HepG2 (cell line): ENCODE data around the gene NPC1. TPM values are rescaled to one million over a fixed set of nuclear protein-coding genes. Genes with fewer than 3 reads are reported as not detected.

Source experiments
- MED1 ChIP-seq: sonication (generic); formaldehyde crosslinking; IDR thresholded peaks from 2 replicates; pipeline ENCODE4 v1.4.0; 2020; ENCODE audit warnings: missing genetic modification reagents
- PATZ1 ChIP-seq: sonication (generic); formaldehyde crosslinking; IDR thresholded peaks from 2 replicates; pipeline ENCODE4 v1.4.0; 2020; ENCODE audit warnings: missing genetic modification reagents
- POLR2A ChIP-seq, 2 experiments: IDR thresholded peaks; 2 replicates each; pipeline ENCODE4 v1.6.1; 2011; ENCODE audit warnings: low read depth in 2 of 2, low read length in 2 of 2, mild to moderate bottlenecking in 1 of 2, moderate library complexity in 1 of 2; ENCODE audit not compliant: insufficient read depth in 1 of 2
- RBFOX2 ChIP-seq: fragments of 200-400 bp; formaldehyde crosslinking; IDR thresholded peaks from 2 replicates; pipeline ENCODE4 v1.6.1; 2017; ENCODE audit warnings: low read depth, mild to moderate bottlenecking, low read length
- YEATS4 ChIP-seq: sonication (generic); formaldehyde crosslinking; IDR thresholded peaks from 2 replicates; pipeline ENCODE4 v1.4.0; 2020; ENCODE audit warnings: missing genetic modification reagents, borderline replicate concordance
- ZNF264 ChIP-seq: sonication (generic); formaldehyde crosslinking; IDR thresholded peaks from 2 replicates; pipeline ENCODE4 v1.4.0; 2020; ENCODE audit warnings: missing genetic modification reagents
- ZNF292 ChIP-seq: sonication (generic); formaldehyde crosslinking; IDR thresholded peaks from 2 replicates; pipeline ENCODE4 v1.8.1; 2022; ENCODE audit warnings: mild to moderate bottlenecking, low read depth, missing genetic modification reagents, borderline replicate concordance
- ZNF383 ChIP-seq: sonication (generic); formaldehyde crosslinking; IDR thresholded peaks from 2 replicates; pipeline ENCODE4 v1.4.0; 2020; ENCODE audit warnings: missing genetic modification reagents, mild to moderate bottlenecking, borderline replicate concordance
- ZNF644 ChIP-seq: IDR thresholded peaks from 2 replicates; pipeline ENCODE4 v1.6.1; 2016; ENCODE audit warnings: low read depth
- ZNF781 ChIP-seq: sonication (generic); formaldehyde crosslinking; IDR thresholded peaks from 2 replicates; pipeline ENCODE4 v1.5.1; 2020; ENCODE audit warnings: borderline replicate concordance, mild to moderate bottlenecking, missing genetic modification reagents; ENCODE audit errors: not compliant biosample characterization
- polyA plus RNA-seq, 8 experiments: library from polyadenylated mRNA; depleted of rRNA in 3 of 8; stranded (reverse) in 7 of 8; unstranded in 1 of 8; fragments of >200 nt; fragmentation: Illumina TruSeq in 4 of 8; extraction: Trizol in 4 of 8; gene quantifications; 2 replicates each; pipeline versions ENCODE4 v1.2.1 to v1.2.3, GENCODE V29; 2011 to 2016; ENCODE audit warnings: low read depth in 4 of 8, missing spikeins in 1 of 8, mixed read lengths in 1 of 8; ENCODE audit not compliant: insufficient read depth in 1 of 8
- total RNA-seq, 5 experiments: library from RNA; depleted of rRNA; stranded (reverse); fragments of >200 nt; fragmentation: Illumina TruSeq; extraction: Trizol; gene quantifications; 2 replicates each; pipeline ENCODE4 v1.2.3, GENCODE V29; 2016; ENCODE audit warnings: low read depth in 1 of 5

NPC1 gene
- total and polyA plus RNA-seq, 2 of the 13 experiments (the other 11 are each of a cell fraction or from before 2014, with no cell fraction given), result 46.5 to 114 TPM

- peak; percentile 83 for TF ChIP-seq MED1 (CRISPR knock-in tag)
- peak; percentile 80; the same call in 1 of the 2 replicates for TF ChIP-seq ZNF292
- TF ChIP-seq ZNF644 (CRISPR knock-in tag), result 0 out of 2 replicates have a peak, but pooled peaks have one; percentile 45
- no peak for TF ChIP-seq POLR2A (IDR thresholded peaks at IDR 0.05; ENCODE audit: insufficient read depth in 1 of 2, low read depth in 2 of 2, low read length in 2 of 2)
- no peak for TF ChIP-seq ZNF383 (CRISPR knock-in tag)
- peak; percentile 49 for TF ChIP-seq ZNF264 (CRISPR knock-in tag)
- TF ChIP-seq ZNF781 (CRISPR knock-in tag), result no peak
- no peak for TF ChIP-seq PATZ1 (CRISPR knock-in tag)
- 0 out of 2 replicates have a peak, but pooled peaks have one; percentile 37 for TF ChIP-seq YEATS4
- 0 out of 2 replicates have a peak, but pooled peaks have one; percentile 23 for TF ChIP-seq RBFOX2
- TF ChIP-seq, all 625 proteins: peak for 77
Observed at GRCh38 chr18:23569299-23570063, 16.8 kb downstream of the NPC1 start (continued).
